HG03439 (cell line): ENCODE measurements around the gene NOX4.

Source experiments
- ATAC-seq: cut with Tn5 transposase; IDR thresholded peaks from one replicate; pipeline ENCODE4 v1.9.1; 2021; ENCODE audit warnings: mild to moderate bottlenecking, moderate library complexity; ENCODE audit not compliant: unreplicated experiment

Gene NOX4

GRCh38 chr11:89490981-89491690 lies at the start of gene NOX4:
NOX4 (minus strand) TSS chr11:89491375; CDS start chr11:89491246, 129 bp downstream.
- no peak for ATAC-seq

GRCh38 chr11:89540826-89541225 lies 49.7 kb upstream of the NOX4 start:
- no peak for ATAC-seq

GRCh38 chr11:89537936-89538335 lies 46.8 kb upstream of the NOX4 start:
- no peak for ATAC-seq

GRCh38 chr11:89536926-89537325 lies 45.8 kb upstream of the NOX4 start:
- ATAC-seq = no peak

GRCh38 chr11:89535221-89535620 lies 44.0 kb upstream of the NOX4 start:
- ATAC-seq = no peak

- ATAC-seq = no peak
Measured at GRCh38 chr11:89529626-89530380, 38.6 kb upstream of the NOX4 start.

GRCh38 chr11:89521792-89522191 lies 30.6 kb upstream of the NOX4 start:
- ATAC-seq = no peak

- ATAC-seq = no peak
Measured at GRCh38 chr11:89521294-89521693, 30.1 kb upstream of the NOX4 start.

GRCh38 chr11:89516496-89516895 lies 25.3 kb upstream of the NOX4 start:
- ATAC-seq = no peak

GRCh38 chr11:89508544-89508943 lies 17.4 kb upstream of the NOX4 start:
- ATAC-seq = no peak

GRCh38 chr11:89504270-89504669 lies 13.1 kb upstream of the NOX4 start:
- no peak for ATAC-seq

- no peak for ATAC-seq
Measured at GRCh38 chr11:89503422-89503821, 12.2 kb upstream of the NOX4 start.

GRCh38 chr11:89502301-89502700 lies 11.1 kb upstream of the NOX4 start:
- no peak for ATAC-seq

GRCh38 chr11:89500336-89500735 lies 9.2 kb upstream of the NOX4 start:
- no peak for ATAC-seq

- no peak for ATAC-seq
Measured at GRCh38 chr11:89498845-89499448, 7.8 kb upstream of the NOX4 start.

- no peak for ATAC-seq
Measured at GRCh38 chr11:89495951-89496350, 4.8 kb upstream of the NOX4 start.

GRCh38 chr11:89493431-89493830 lies 2.3 kb upstream of the NOX4 start:
- ATAC-seq = no peak

- no peak for ATAC-seq
Measured at GRCh38 chr11:89490602-89490980, 584 bp downstream of the NOX4 start.

GRCh38 chr11:89489930-89490329 lies 1.2 kb downstream of the NOX4 start:
- no peak for ATAC-seq

GRCh38 chr11:89487016-89487415 lies 4.2 kb downstream of the NOX4 start:
- ATAC-seq = no peak

GRCh38 chr11:89484896-89485295 lies 6.3 kb downstream of the NOX4 start:
- no peak for ATAC-seq

GRCh38 chr11:89477175-89477574 lies 14.0 kb downstream of the NOX4 start:
- no peak for ATAC-seq
